HG02623 (cell line): Measurements from ENCODE around the gene SLIT3.

ENCODE experiments used
- ATAC-seq: cut with Tn5 transposase; IDR thresholded peaks from one replicate; pipeline ENCODE4 v1.9.1; 2021; ENCODE audit warnings: moderate library complexity; ENCODE audit not compliant: unreplicated experiment

Gene SLIT3

DNA sequence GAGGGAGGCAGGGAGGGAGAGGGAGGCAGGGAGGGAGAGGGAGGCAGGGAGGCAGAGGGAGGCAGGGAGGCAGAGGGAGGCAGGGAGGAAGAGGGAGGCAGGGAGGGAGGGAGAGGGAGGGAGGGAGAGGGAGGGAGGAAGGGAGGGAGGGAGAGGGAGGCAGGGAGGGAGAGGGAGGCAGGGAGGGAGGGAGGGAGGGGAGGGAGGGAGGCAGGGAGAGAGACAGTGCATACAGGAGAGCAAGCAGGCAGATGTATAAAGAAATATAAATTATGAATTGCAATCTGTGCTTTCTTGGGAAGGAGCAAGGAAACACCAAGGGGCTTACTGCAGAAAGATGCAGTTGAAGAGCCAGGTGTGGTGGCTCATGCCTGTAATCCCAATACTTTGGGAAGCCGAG is 574.6 kb downstream of the SLIT3 start:
- no peak for ATAC-seq

DNA sequence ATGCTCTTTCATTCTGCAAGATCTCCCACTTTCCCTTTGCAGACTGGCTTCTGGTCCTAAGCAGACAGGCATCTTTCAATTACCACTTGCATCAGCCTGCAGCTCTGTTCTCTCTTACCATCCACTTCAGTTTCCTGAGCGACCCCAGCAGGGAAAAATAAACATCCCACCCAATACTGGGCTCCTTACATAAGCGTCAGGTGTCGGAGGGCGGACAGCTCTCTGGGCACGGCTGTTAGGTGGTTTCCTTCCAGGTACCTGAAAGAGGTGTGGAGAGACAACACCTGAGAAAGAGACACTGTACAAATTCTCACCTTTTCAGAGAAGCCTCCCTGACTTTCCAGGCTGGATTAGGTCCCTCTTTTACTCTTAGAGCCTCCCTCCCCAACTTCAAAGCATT is 576.7 kb downstream of the SLIT3 start:
- no peak for ATAC-seq

DNA sequence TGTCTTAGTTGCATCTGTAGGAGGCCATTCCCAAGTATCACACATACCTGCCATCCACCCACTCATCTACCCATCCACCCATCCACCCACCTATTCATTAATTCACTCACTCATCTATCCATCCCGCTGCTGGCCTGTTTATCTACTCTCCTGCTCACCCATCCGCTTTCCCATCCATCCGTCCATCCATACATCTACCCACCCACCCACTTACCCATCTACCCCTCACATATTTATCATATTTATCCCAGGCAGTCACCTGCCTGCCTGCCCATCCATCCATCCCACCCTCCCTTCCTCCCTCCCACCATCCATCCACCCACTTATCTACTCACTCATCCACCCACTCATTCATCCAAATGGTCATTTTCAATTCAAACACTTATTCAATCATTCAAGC is 577.9 kb downstream of the SLIT3 start:
- ATAC-seq: no peak

DNA sequence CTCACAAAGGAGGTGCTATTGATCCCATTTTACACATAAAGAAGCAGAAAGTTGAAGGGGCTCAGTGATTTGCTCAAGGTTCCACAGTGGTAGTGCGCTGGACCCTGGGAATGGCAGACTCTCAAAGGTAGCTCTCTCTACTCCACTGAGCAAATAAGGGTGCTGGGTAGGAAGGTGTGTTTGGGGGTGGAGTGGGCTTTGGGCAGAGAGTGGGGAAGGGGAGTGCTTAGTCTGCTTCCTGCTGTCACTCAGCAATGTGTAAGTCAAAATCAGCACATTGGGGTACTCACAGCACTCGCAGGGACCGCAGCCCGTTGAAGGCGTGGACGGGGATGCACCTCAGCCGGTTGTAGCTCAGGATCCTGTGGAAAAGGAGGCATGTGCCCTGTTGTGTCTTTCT is 579.0 kb downstream of the SLIT3 start:
- no peak for ATAC-seq

DNA sequence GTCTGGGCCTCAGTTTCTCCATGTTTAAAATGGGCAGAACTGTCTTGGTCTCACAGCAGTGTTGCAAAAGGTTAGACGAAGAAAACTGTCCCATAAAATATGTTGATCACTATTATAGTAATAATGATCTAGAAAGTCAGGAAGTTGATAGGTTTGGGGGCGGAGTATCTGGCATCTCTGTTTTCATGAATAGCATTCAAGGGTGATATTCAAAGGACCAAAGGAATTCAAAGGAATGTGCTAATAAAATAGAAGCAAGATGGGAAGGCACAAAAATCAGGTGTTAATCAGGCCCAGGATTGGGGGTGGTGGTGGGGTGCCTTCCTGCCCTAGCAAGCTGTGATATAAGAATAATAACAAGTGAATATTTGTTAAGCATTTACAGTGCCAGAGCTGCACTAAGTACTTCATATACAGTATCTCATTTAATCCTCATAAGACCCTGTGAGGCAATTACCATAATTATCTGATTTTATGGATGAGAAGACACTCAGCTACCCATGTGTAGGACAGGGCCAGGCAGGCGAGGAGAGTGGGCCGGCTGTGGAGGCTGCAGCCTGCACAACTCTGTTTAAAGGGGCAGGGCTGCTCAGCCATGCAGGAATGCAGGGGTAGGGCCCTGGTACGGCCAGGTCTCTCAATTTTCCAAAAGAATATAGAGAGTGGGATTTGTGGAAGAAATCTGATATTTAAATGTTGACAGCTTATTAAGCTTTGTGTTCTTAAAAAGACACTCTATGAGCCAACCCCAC is 579.8 kb downstream of the SLIT3 start:
- no peak for ATAC-seq

DNA sequence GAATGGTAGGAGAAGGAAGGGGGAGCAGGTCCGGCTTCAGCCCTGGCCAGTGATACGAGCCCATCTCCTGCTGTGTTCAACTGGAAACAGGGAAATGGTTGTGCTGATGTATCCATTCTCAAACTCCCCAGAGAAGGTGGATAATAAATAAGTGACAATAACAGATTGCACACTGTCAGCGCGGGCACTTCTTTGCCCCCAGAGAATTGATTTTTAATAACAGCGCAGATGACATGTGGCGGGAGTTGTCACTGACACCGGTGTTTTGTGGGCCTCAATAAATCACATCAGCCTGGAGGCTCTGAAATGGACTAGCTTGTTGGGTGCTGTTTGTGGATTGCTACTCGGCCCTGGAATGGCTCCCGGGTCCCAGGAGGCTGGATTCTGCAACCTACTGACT is 580.4 kb downstream of the SLIT3 start:
- ATAC-seq: no peak

DNA sequence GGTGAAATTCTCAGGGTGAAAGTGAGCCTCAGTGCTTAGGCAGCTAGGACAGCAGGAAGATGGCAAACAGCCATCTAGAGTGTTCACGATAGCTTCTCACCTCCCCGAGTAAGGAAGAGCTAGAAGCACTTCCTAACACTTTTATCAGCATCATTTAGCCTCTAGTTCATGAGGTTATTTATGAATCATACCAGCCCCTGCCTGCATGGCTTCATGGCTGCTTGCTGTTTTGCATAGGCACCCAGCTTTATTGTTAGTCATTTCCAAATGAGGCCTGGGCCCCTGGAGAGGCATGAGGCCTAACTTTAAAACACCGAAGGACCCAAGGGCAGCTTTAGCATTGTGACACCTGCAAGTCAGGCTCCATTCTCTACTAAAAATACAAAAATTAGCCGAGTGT is 586.9 kb downstream of the SLIT3 start:
- ATAC-seq: no peak

DNA sequence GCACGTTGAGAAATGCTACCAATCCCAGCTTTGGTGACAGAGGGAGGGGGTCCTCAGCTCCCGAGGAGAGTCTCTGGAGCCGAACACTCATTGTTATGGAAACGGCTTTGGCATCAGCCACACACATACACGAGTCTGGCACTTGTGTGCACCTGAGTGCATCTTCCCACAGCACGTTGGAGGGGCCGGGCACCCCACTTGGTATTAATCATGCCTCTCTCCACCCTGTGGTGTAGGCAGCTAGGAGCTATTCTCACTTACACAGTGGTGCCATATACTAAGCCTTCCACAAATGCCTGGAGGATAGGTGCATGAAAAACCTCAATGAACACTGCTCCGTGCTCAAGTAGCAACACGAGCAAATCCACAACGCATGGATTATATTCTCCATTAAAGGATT is 587.9 kb downstream of the SLIT3 start:
- no peak for ATAC-seq

DNA sequence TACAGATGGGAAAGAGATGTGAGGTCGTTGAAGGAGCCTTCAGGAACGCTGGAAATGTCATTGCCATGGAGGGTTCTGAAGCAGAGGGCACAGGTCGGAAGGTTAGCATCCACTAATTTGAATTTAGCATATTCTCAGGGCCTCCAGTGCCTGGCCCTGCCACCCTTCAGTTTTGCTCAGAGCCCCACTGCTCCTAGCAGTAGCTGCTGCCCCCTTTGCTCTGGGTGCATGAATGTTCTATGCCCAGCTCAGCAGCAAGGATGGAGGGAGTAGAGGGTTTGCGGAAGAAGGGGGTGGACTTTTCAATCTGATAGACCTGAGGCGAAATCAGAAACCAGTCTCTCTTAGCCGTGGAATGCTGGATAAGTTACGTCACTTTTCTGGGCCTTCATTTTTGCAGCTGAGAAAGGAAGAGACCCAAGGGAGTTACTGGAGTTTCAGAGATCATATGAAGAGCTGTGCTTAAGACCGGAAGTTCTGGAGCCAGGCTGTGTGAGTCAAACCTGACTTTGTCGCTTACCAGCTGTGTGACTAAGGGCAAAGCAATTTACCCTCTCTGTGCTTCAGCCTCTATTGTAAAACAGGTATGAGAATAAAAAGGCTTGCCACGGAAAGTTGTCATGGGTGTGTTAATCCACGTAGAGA is 588.5 kb downstream of the SLIT3 start:
- no peak for ATAC-seq

DNA sequence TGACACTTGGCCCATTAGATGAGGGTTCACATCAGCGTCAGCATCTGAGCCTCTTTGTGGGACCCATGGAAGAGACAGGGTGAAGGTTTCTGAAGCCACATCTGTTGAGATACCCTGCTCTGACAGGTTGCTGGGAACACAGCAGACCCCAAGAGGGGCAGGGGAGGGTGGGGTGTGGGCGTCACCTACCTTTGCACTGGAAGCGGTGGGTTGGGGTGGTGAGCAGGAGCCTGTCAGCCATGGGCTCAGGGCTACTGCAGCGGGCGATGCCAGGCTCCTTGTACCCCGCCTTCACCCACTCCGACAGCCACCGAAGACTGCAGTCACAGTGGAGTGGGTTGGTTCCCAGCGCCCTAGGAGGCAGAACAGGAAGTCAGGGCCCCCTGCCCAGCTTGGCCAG is 590.2 kb downstream of the SLIT3 start:
- ATAC-seq: no peak

DNA sequence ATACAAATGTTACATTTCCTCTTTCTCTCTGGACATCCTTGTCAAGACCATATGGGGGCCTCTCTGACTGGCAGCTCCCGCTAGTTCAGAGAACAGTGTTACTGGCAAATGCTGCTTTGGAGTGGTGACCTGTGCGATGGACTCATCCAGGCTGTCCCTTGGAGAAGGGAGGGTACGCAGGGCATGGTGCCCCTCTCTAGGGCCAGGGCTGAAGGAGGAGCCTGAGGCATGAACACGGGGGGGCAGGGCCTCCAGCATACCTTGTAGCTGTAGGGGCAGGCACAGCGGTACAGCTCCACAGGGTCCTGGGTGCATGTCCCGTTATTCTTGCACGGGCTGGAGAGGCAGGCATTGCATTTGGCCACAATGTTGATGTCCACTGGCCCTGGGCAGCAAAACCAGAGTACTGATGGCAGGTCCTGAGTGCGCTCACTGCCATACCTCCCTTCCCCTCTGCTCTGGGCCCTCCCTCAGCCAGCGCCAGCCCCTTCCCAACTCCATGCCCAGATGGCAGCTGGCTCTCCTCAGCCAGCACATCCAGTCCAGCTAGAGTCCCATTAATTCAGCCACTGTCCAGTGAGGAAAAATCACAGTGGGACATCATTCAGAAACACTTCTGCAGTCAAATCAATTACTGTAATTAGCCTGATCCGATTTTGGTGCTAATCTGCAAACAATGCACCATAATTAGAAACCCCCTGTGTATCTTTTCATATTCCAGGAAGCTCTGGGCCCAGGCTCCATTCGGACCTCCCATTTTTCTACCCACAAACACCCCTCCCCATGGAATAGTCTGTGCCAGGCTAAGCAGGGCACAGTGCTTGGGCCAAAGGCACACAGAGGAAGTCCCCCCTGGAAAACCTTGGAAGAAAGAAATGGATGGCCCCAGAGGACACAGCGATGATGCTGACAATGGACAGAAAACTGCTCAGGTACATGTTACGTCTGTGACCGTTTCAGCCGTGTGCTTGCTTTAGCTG is 592.9 kb downstream of the SLIT3 start:
- no peak for ATAC-seq

DNA sequence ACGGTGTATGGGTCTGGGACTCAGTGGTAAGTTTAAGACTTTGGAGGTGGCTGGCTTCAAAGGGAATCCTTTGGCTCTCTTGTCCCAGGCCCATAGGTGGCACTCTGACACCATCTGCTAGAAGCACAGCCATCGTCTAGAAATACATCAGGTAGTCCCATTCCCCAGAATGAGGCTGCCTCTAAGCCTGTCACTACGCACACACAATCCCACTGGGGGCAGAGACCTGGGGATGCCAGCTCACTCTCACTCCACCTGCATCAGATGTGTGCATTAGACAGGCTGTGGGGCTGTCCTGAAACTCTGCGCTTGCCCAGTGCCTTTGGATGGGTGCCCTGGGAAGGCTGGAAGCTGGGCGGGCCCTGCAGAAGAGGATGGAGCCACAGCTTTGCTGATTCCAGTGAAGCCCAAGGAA is 594.3 kb downstream of the SLIT3 start:
- no peak for ATAC-seq

DNA sequence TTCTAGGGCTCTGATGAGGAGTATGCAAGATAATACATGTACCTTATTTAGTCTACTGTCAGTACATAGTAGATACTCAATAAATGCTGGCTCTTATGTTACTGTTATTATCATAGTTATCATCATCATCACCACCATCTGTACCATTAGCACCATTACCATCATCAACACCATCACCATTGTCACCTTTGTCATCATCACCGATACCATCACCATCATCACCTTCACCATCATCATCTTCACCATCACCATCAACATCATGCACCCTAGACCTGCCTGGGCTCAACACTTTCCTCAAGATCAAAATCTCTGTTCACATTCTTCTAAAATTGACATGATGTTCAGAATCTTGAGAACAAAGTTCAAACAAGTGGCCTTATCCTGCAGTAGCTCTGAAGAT is 595.6 kb downstream of the SLIT3 start:
- ATAC-seq: no peak

DNA sequence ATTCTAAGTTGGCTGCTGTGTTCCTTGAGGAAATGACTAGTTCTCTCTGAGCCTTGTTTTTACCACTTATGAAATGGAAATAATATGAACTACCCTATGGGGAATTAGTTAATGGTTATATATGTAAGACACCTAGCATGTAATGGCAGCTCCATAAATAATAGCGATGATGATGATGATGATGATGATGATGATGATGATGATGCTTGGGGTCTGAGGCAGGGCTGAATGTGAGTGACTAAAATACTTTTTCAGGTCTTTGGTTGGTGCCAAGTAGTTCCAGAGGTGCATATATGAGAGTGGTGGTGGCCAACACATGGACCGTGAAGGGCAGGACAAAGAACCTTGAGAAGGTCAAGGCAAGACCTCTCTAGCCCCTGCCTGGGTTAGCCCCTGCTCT is 598.4 kb downstream of the SLIT3 start:
- ATAC-seq: no peak

DNA sequence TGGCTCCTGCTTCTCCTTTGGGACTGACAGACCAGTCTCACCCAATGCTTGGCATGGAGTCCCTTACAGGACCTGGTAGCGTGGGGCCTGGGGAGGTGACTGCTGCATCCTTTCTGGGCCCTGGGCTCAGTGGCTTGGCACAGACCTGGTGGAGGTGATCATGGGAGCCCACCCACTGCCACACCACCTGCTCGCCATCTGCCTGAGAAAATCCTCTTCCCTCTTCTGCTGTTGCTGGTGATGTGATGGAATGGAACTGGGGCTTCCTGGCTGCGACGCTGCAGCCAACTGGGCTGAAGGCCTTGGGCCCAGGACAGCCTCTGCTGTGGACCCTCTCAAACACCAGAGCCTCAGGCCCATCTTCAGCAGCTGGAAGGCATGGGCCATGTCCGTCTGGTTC is 599.3 kb downstream of the SLIT3 start:
- ATAC-seq: no peak

DNA sequence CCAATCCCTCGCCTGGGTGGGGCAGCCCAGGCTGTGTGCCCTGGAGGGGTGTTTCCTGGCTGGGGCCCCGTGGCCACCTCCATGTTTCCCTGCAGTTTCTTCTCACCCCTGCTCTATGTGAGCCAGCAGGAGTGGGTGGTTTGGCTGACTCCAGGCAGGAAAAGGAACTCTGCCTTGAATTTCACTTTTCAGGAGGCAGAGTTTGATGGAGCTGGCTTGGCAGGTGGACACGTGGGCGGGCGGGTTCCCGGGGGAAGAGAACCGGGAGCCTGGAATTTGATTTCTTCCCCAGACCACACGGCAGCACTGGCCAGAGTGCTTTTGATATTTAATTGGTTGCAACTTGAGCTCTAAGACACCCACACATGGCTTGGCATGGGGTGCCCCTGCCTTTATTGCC is 601.9 kb downstream of the SLIT3 start:
- no peak for ATAC-seq

DNA sequence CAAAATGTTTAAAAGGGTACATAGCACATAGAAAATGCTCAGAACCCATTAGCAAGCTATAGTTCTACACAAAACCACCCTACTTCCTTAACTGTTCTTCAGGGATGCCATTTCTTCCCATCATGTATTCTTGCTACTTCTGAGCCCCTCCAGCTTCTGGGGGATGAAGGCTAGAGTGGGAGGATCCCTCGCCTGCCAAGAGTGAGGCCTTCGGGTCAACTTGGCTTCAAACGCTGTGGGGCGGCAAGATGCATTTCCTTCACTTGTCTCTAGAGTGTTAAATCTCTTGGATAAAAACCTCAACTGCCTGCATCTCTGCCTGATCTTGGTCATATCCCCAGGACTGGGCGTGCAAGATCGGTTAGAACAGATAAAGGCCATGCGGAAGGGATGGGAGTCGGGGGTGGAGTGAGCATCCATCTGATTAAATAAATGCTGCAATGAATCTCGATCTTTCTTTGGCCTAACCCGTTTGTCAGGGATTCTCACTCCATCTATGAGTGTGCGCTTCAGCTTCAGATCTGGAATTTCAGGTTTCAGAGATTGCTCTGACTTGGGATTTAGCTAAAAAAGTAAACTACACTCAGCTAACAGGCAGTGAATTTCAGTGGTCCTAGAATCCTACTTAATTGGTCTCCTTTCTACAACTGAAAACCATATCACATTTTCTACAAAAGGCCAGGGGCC is 603.8 kb downstream of the SLIT3 start:
- no peak for ATAC-seq

DNA sequence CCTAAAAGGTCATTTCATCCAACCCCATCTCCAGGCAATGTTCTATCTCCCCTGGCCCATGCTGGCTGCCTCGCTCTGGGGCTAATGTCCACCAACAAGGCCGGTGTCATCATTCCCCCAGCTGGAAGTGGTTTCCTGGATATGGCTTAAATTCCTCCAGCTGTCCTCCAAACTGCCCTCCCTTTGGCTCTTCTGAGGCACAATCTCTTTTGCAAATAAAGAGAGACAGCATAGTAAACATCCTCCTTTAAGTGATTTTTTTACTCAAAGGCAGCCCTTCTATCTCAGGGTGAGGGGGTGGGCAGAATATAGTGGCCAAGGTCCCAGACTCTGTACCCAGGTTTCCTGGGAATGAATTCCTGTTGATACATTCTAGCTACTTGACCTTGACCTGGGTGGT is 604.3 kb downstream of the SLIT3 start:
- no peak for ATAC-seq

DNA sequence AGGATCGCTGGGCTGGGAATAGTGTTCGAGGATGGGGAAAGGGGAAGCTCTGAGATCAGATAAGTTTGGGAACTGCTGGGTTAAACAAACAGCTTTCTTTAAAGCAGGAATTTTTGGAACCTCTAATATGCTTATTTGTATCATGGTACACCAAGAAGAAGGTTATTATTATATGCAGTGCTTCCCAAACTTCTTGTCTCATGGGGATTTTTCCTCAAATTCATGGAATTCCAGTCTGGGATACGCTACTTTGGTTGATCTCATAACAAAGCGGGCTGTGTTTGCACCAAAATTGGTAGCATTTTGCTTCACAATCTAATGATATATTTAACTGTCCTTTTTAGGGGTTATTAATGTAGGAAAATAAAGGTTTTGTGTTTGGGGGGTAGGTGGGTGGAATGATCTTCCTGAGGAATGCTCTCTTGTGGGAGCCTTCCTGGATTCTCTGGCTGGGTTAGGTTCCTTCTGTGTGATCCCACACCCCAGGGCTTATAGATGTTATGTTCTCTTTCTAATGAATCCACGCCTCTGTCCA is 605.6 kb downstream of the SLIT3 start:
- ATAC-seq: no peak

DNA sequence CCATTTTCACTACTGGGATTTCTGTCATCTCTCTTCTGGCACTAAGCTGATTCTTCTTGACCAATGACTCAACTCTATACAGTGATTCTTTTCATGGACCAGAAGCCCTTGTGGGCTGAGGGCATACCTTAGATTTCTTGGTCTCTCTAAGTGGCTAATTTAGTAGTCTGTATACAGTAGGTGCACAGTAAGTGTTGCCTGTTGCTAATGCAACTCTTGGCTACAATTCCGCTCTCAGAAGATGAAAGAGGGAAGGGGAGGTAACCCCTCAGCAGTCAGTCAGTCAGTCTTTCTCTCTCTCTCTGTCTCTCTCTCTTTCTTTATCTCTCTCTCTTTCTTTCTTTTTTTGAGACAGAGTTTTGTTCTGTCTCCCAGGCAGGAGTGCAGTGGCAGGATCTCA is 606.6 kb downstream of the SLIT3 start:
- no peak for ATAC-seq

DNA sequence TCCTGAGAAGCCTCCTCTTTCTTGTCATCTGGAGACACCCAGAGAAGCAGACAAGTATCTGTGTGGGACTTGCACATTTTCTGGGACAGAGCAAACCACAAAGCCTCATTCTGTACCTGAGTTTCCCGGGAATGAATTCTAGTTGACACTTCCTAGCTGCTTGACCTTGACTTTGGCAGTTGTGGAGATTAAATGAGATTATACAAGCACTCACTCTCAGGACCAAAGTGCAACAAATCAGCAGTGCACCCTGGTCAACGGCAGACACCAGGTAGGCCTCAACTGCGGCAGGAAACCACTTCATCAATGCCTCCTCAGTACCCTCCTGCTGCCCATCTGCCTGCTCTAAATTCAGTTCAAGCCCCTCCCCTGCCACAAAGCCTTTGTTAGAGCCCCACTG is 607.1 kb downstream of the SLIT3 start:
- no peak for ATAC-seq
